Thyroid gland (tissue), 4 donors: ENCODE measurements around the gene ANKRD29. TPM values are rescaled to one million over a fixed set of nuclear protein-coding genes. Genes with fewer than 3 reads are reported as not detected.

ENCODE experiments used
- DNase-seq, 2 donors: peaks; one replicate each; pipeline ENCODE4 v3.0.0-alpha.2; 2019
- H3K27ac ChIP-seq, 3 donors: fragments of 200-600 bp; sonication (generic); 1 replicate in 2 of 3; 2 replicates in 1 of 3; pipeline ENCODE4 v1.5.1; 2016 to 2019; ENCODE audit warnings: mild to moderate bottlenecking in 1 of 3, moderate library complexity in 1 of 3
- H3K27me3 ChIP-seq: fragments of 200-600 bp; sonication (generic); one replicate; pipeline ENCODE4 v1.5.1; 2019
- H3K36me3 ChIP-seq, 2 donors: fragments of 200-600 bp; sonication (generic); one replicate each; pipeline ENCODE4 v1.5.1; 2016 to 2019
- H3K4me1 ChIP-seq, 2 donors: fragments of 200-600 bp; sonication (generic); one replicate each; pipeline ENCODE4 v1.5.1; 2017 to 2019
- H3K4me3 ChIP-seq, 3 donors: fragments of 200-600 bp; sonication (generic); replicated peaks in 1 of 3; 1 replicate in 2 of 3; 2 replicates in 1 of 3; pipeline ENCODE4 v1.5.1; 2016; ENCODE audit warnings: mild to moderate bottlenecking in 1 of 3
- H3K9me3 ChIP-seq: fragments of 200-600 bp; sonication (generic); one replicate; pipeline ENCODE4 v1.5.1; 2017
- POLR2A ChIP-seq, 2 donors: fragments of 450-650 bp; IDR thresholded peaks; one replicate each; pipeline ENCODE4 v1.6.1; 2017; ENCODE audit warnings: antibody characterized with exemption in 2 of 2, mild to moderate bottlenecking in 2 of 2, moderate library complexity in 1 of 2
- WGBS, 2 donors: methylation state at CpG; one replicate each; pipeline ENCODE4 v1.1.5; 2017; 5-methylcytosine and 5-hydroxymethylcytosine counted together
- intact Hi-C: fragments of 100-400 bp; cut with DNase I; formaldehyde crosslinking; loops from one replicate; pipeline ENCODE4 v1.15.1; 2023
- total RNA-seq, 4 donors: library from RNA; depleted of rRNA; stranded (reverse); fragments of >200 nt; gene quantifications; one replicate each; pipeline ENCODE4 v1.2.3, GENCODE V29; 2016
- TF ChIP-seq, protein P1 (sequence below), 6 experiments: fragments of 200-600 bp in 3 of 6; fragments of 450-650 bp in 3 of 6; sonication (generic) in 3 of 6; IDR thresholded peaks; one replicate each; pipeline ENCODE4 v1.5.1; 2016 to 2019; ENCODE audit warnings: antibody characterized with exemption in 6 of 6, mild to moderate bottlenecking in 2 of 6, inconsistent platforms in 1 of 6, moderate library complexity in 1 of 6

Gene ANKRD29
- total RNA-seq, 4 donors from 2014 or later: 3.4 to 6.1 (median 4.5) TPM

DNA sequence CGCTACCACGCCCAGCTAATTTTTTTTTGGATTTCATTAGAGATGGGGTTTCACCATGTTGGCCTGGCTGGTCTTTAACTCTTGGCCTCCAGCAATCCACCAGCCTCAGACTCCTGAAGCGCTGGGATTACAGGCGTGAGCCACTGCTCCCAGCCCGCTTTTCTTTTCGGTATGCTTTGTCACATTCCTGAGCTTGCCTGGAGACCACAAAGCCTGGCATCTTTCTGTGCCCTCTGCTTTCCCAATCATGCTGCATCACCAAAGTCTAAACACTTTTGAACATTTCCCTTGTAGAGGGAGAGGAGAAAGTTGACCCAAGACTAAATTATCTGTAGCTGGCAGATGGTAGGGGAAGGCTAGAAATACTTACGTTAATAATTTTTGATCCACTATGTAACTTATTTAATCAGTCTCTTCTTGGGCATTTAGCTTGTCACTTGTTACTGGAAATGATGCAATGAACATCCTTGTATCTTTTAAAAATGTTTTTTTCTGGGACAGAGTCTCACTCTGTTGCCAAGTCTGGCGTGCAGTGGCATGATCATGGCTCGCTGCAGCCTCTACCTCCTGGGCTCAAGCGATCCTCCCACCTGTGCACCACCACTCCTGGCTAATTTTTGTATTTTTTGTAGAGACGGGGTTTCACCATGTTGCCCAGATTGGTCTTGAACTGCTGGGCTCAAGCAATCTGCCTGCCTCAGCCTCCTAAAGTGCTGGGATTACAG is 73.7 kb downstream of the ANKRD29 start:
- TF ChIP-seq, protein P1, sequence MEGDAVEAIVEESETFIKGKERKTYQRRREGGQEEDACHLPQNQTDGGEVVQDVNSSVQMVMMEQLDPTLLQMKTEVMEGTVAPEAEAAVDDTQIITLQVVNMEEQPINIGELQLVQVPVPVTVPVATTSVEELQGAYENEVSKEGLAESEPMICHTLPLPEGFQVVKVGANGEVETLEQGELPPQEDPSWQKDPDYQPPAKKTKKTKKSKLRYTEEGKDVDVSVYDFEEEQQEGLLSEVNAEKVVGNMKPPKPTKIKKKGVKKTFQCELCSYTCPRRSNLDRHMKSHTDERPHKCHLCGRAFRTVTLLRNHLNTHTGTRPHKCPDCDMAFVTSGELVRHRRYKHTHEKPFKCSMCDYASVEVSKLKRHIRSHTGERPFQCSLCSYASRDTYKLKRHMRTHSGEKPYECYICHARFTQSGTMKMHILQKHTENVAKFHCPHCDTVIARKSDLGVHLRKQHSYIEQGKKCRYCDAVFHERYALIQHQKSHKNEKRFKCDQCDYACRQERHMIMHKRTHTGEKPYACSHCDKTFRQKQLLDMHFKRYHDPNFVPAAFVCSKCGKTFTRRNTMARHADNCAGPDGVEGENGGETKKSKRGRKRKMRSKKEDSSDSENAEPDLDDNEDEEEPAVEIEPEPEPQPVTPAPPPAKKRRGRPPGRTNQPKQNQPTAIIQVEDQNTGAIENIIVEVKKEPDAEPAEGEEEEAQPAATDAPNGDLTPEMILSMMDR (IDR thresholded peaks at IDR 0.05): no peak
- no peak for TF ChIP-seq POLR2A (IDR thresholded peaks at IDR 0.05)
- DNase-seq: no peak
- no peak overlapping the region for H3K4me3 ChIP-seq
- peaks cover 12 to 16% of the 10 kb centered on the region in 2 donors for H3K4me1 ChIP-seq
- H3K27me3 ChIP-seq: no peaks in the 10 kb centered on the region
- intact Hi-C loops: loop anchor here (5.0 kb wide), 2 partner anchors 72 to 87 kb away; partner anchors contain the start of gene RMC1
- no peak overlapping the region for H3K27ac ChIP-seq
- no peaks in the 10 kb centered on the region for H3K36me3 ChIP-seq
- 81 to 84% methylated on average over 11 of the region's 11 CpGs for WGBS, 2 donors
- no peaks in the 10 kb centered on the region for H3K9me3 ChIP-seq

- intact Hi-C loops: loop anchor here (5.0 kb wide), 2 partner anchors 70 to 85 kb away; partner anchors contain the start of gene RMC1
- Histone ChIP-seq H3K27ac (peak overlapping the region; percentile 99 to 100 (median 99)), H3K27me3 (no peaks in the 10 kb centered on the region), H3K36me3 (no peaks in the 10 kb centered on the region), H3K4me3 (peak overlapping the region in 1 of 3 donors; percentile 60), H3K4me1 (peaks cover 12 to 23% of the 10 kb centered on the region in 2 donors), H3K9me3 (no peaks in the 10 kb centered on the region)
- TF ChIP-seq POLR2A (IDR thresholded peaks at IDR 0.05): no peak
- TF ChIP-seq, protein P1 (IDR thresholded peaks at IDR 0.05): peak in 3 of 6 experiments; percentile 5 to 8 (median 5)
- peak in 1 of 2 donors; percentile 16 for DNase-seq
- WGBS, 2 donors: 40 to 49% methylated on average over 7 of the region's 7 CpGs
Measured at GRCh38 chr18:23587220-23587642, 75.5 kb downstream of the ANKRD29 start.

- 0% methylated on average over 9 to 21 of the region's 95 CpGs for WGBS, 2 donors
- no peaks in the 10 kb centered on the region for H3K36me3 ChIP-seq
- no peaks in the 10 kb centered on the region for H3K27me3 ChIP-seq
- peak; percentile 94 to 95 for DNase-seq
- peak within 1 kb of the TSS; percentile 53 to 93 (median 60) for H3K4me3 ChIP-seq
- intact Hi-C loops: loop anchor here (5.0 kb wide), 2 partner anchors 69 to 84 kb away; partner anchors contain the start of gene RMC1
- TF ChIP-seq, protein P1 (IDR thresholded peaks at IDR 0.05): peak; percentile 63 to 98 (median 87)
- peak in 1 of 2 donors; percentile 94 for TF ChIP-seq POLR2A (IDR thresholded peaks at IDR 0.05)
- no peaks in the 10 kb centered on the region for H3K9me3 ChIP-seq
- peaks cover 12 to 23% of the 10 kb centered on the region in 2 donors for H3K4me1 ChIP-seq
- H3K27ac ChIP-seq: peak within 1 kb of the TSS; percentile 99 to 100 (median 99)
Measured at GRCh38 chr18:23586249-23587196, 76.2 kb downstream of the ANKRD29 start, which contains the start of gene NPC1. NPC1 (minus strand) TSS chr18:23586506; CDS start chr18:23586343, 163 bp downstream.

- intact Hi-C loops: loop anchor here (5.0 kb wide), 2 partner anchors 69 to 84 kb away; partner anchors contain the start of gene RMC1
- H3K9me3 ChIP-seq: no peaks in the 10 kb centered on the region
- TF ChIP-seq POLR2A (IDR thresholded peaks at IDR 0.05): no peak
- TF ChIP-seq, protein P1 (IDR thresholded peaks at IDR 0.05): no peak
- H3K4me1 ChIP-seq: peaks cover 12 to 23% of the 10 kb centered on the region in 2 donors
- DNase-seq: no peak
- peak overlapping the region; percentile 53 to 93 (median 60) for H3K4me3 ChIP-seq
- no peaks in the 10 kb centered on the region for H3K27me3 ChIP-seq
- H3K36me3 ChIP-seq: no peaks in the 10 kb centered on the region
- 1 to 2% methylated on average over 9 to 12 of the region's 14 CpGs for WGBS, 2 donors
- peak overlapping the region; percentile 99 to 100 (median 99) for H3K27ac ChIP-seq
Measured at GRCh38 chr18:23585897-23586248, 76.8 kb downstream of the ANKRD29 start.
